ENCODE measurements around the gene KRT9. TPM values are rescaled to one million over a fixed set of nuclear protein-coding genes. Genes with fewer than 3 reads are reported as not detected.

Gene KRT9
- polyA plus RNA-seq, 4 donors, result not detected

GRCh38 chr17:41532947-41533570 is 38.8 kb downstream of the KRT9 start:
- DNase-seq (ENCODE audit: low read depth in 4 of 4, low spot score in 3 of 4), result no peak

GRCh38 chr17:41531993-41532392 is 39.9 kb downstream of the KRT9 start:
- no peak for DNase-seq (ENCODE audit: low read depth in 4 of 4, low spot score in 3 of 4)

GRCh38 chr17:41530062-41531048 is 41.5 kb downstream of the KRT9 start:
- DNase-seq (ENCODE audit: low read depth in 4 of 4, low spot score in 3 of 4), result no peak

GRCh38 chr17:41529491-41529915 is 42.4 kb downstream of the KRT9 start:
- DNase-seq (ENCODE audit: low read depth in 4 of 4, low spot score in 3 of 4), result no peak

GRCh38 chr17:41528959-41529353 is 42.9 kb downstream of the KRT9 start:
- no peak for DNase-seq (ENCODE audit: low read depth in 4 of 4, low spot score in 3 of 4)

GRCh38 chr17:41527063-41528023 is 44.5 kb downstream of the KRT9 start:
- DNase-seq (ENCODE audit: low read depth in 4 of 4, low spot score in 3 of 4), result no peak

GRCh38 chr17:41524261-41524660 is 47.6 kb downstream of the KRT9 start:
- DNase-seq (ENCODE audit: low read depth in 4 of 4, low spot score in 3 of 4), result no peak

- DNase-seq (ENCODE audit: low read depth in 4 of 4, low spot score in 3 of 4), result no peak
Observed at GRCh38 chr17:41523787-41524186, 48.1 kb downstream of the KRT9 start.

- no peak for DNase-seq (ENCODE audit: low read depth in 4 of 4, low spot score in 3 of 4)
Observed at GRCh38 chr17:41523225-41523593, 48.6 kb downstream of the KRT9 start.

- DNase-seq (ENCODE audit: low read depth in 4 of 4, low spot score in 3 of 4), result no peak
Observed at GRCh38 chr17:41522301-41523224, 49.3 kb downstream of the KRT9 start.

GRCh38 chr17:41521574-41522261 is 50.1 kb downstream of the KRT9 start:
- no peak for DNase-seq (ENCODE audit: low read depth in 4 of 4, low spot score in 3 of 4)

- DNase-seq (ENCODE audit: low read depth in 4 of 4, low spot score in 3 of 4), result no peak
Observed at GRCh38 chr17:41520821-41521521, 50.9 kb downstream of the KRT9 start.

- no peak for DNase-seq (ENCODE audit: low read depth in 4 of 4, low spot score in 3 of 4)
Observed at GRCh38 chr17:41519501-41520224, 52.2 kb downstream of the KRT9 start.

GRCh38 chr17:41518789-41519449 is 52.9 kb downstream of the KRT9 start, which contains the start of gene KRT15:
Gene KRT15 (minus strand): TSS chr17:41518890. CDS start chr17:41518827, 63 bp downstream.
- no peak for DNase-seq (ENCODE audit: low read depth in 4 of 4, low spot score in 3 of 4)

- DNase-seq (ENCODE audit: low read depth in 4 of 4, low spot score in 3 of 4), result no peak
Observed at GRCh38 chr17:41518031-41518430, 53.8 kb downstream of the KRT9 start.

GRCh38 chr17:41516830-41517283 is 55.0 kb downstream of the KRT9 start:
- no peak for DNase-seq (ENCODE audit: low read depth in 4 of 4, low spot score in 3 of 4)
